Activated gamma-delta T cell treated with Interleukin-2 at 50 U/mL for 16 hours (primary cell): ENCODE measurements around the gene NKIRAS2.
A peak's percentile ranks its signal among the peaks of the same experiment; 100 is the strongest.

Source experiments
- DNase-seq: peaks from one replicate; pipeline ENCODE4 v3.0.0-alpha.2; 2020

The NKIRAS2 gene

DNA sequence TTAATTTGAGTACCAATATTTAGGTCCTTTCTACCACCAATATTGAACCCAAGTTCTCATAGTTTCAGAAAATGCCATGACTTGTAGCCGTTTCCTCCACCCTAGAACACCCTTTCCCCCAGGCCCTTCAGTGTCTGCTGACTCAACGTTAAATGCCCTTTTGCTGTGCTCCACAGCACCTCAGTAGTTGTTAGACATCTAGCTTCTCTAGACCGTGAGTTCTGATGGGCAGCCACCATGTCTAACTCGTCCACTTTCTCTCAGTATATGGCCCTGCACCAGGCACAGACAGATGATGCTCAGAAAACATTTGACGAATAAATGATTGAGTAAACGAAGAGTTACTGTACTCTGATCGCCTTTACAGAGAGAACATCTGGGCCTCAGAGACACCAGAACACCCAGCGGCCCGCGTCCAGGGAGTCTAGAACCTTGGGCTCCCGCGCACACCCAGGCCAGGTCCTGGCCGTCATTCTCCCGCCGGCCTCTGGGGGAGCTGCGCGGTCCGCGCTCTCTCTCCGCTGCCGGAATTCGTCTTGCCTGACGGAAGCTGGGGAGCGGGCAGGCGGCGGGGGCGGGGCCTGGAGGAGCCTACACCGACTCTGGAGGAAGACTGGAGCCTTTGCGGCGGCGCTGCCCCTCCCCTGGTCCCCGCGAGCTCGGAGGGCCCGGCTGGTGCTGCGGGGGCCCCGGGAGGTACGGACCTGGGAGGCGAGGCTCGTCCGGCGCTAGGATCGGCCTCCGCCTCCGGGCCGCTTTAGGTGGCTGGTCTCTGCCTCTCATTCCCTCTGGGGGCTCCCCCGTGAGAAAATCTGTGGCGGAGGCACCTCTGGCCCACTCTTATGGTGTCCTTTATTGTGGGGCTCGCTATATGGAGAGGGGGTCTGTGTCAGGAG, at the start of gene NKIRAS2:
Gene NKIRAS2, plus strand, starts transcription at position 582 of the 896 bp plus-strand sequence. CDS start 1,488 bp downstream, outside the sequence.
- DNase-seq: peak; percentile 93

DNA sequence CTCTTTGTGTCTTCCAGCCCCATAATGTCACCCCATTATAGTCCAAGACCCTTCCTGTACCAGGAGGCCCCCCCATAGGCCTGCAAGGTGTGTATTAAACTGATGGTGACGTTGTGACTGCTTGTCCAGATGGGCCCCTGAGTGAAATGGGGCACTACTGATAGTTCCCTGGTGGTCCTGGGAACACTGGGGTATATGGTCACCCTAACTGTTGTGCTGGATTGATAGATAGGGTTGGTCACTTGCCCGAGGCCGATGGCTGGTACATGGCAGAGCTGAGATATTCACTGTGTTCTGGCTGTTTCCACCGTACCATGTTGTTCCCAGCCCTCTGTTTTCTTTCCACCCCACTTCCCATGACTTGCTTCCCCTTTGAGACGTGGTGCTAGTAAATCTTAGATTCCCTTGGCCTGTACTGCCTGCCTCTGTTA, 49.0 kb upstream of the NKIRAS2 start:
- DNase-seq: no peak

GRCh38 chr17:41971721-41972523, 48.0 kb upstream of the NKIRAS2 start:
- no peak for DNase-seq

DNA sequence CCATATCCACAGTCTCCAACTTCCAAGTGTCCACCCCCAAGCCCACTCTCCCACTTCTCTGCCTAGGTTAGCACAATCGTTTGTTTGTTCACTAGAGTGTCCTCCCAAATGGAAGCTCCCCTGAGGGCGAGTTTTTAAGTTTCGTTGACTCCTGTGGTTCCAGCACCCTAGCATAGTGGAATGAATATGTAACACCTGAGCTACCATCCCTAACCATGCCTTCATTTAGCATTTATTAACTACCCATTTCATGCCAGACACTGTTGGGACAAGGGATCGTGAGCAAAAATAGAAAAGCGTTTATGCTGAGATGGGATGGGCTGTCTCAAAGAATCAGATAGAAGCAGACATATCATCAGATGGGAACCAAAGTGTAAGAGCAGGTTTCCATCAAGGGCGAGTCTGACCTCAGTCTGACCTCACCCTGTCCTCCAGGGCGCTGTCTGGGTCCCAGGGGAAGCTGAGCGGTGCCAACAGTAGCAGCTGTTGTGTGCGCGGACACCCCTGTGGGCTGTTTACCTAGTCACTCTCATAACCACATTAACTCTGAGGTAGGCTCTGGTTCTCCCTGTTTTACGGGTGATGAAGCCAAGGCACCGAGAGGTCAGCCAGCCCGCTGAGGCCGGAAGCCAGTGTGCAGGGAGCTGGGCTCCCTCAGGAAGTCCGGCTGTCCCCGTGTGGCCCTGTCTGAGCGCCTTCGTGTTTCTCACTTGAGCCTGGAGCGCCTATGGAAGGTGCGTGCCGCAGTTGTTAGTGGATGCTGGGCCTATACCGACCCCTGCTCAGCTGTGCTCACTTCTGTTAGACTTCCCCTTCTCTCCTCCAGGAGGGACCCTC, 47.1 kb upstream of the NKIRAS2 start:
- DNase-seq: no peak

- no peak for DNase-seq
These were observed 46.5 kb upstream of the NKIRAS2 start for GRCh38 chr17:41973408-41973811.

DNA sequence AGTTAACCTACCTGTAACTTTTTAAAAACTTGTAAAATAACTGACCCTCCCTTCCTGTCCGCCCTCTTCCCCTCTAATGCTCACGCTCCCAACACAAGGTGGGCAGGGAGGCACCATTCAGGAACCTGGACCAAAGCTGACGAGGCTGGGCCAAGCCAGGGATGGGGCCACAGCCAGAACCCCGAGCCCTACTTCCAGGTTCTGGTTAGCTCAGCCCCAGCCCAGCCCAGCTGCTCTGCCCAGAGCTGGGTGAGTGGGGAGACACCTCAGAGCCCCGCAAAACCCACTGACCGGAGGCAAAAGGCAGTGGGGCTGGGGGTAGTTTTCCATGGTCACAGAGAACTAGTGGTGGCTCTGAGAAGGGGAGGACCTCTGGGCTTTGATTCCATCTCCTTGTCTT, 45.9 kb upstream of the NKIRAS2 start:
- no peak for DNase-seq

DNA sequence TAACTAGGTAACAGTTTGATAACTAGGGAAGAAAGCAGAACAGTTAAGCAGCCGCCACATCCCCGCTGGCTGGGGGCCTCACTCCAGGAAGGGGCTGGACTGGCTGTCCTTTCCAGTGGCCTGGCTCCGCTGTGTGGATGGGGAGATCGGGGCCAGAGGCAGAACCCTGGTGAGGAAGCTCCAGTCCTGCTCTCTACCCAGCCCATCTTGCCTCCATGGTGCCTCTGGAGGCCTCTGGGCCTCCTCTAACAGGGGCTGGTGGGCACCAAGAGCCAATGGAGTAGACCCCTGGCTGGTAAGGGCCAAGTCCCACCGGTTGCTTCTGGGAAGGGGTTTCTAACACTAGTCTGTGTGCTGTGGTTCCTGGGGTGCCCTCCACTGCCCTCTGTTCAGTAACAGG, 45.2 kb upstream of the NKIRAS2 start:
- no peak for DNase-seq

DNA sequence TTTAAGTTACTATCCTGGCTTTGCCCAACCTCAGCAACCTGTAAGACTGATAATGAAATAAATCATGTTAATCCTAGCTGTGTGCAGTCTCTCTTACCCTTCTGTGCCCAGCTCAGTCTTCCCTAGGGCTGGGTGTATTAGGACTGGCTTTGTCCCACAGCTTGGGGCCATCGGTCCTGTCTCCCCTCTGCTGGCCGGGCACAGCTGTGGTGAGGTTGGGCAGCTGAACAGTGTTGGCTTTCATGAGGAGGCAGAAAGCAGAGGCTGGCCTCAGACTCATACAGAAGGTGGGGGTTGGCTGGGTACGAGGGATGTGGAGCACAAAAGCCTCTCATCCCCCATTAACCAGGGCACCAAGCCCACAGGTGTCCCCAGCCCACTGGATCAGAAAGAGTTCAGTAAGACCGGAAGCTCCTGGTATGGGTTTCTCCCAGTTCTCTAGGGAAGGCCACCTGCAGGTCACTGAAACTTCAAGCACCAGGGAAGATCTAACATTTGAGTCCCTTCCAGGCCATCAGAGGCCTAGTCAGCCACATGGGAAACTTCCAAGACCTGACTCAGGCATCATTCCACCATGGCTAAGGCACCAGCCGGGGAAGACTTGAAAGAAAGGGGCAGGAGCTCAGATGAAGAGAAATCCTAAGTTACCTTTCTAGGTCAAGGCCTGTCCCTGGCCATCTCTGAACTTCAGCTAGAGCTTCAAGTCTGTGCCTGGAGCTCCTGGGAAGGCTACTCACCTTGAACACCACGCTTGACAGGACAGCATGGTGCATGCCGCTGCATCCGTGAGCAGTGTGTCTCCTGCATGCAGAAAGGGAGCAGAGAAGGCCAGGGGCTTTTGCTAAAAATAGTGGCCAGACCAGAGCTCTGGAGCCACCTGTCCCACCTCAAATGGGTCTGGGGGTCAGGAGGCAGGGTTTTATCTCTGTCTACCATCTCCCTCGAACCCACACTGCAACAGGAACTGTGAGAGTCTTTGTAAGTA, 44.5 kb upstream of the NKIRAS2 start:
- no peak for DNase-seq

- no peak for DNase-seq
These were observed 43.6 kb upstream of the NKIRAS2 start for GRCh38 chr17:41976142-41976768.

DNA sequence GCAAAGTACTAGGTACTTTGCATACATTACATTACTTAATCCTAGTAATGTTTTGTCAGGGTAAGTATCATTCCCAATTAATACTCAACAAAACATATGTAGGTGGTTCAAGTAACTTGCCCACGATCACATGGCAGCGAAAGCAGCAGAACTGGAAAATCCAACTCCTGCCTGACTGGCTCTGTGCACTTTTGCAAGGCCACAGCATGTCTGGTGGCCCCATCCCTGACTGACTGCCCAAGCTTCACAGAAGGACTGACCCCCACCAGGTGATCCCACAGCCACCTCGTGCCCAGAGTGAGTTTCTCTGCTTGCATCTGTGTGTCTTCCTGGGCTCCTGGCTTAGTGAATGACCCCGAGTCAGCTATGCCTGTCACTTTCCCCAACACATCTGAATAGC, 41.9 kb upstream of the NKIRAS2 start:
- DNase-seq: no peak

DNA sequence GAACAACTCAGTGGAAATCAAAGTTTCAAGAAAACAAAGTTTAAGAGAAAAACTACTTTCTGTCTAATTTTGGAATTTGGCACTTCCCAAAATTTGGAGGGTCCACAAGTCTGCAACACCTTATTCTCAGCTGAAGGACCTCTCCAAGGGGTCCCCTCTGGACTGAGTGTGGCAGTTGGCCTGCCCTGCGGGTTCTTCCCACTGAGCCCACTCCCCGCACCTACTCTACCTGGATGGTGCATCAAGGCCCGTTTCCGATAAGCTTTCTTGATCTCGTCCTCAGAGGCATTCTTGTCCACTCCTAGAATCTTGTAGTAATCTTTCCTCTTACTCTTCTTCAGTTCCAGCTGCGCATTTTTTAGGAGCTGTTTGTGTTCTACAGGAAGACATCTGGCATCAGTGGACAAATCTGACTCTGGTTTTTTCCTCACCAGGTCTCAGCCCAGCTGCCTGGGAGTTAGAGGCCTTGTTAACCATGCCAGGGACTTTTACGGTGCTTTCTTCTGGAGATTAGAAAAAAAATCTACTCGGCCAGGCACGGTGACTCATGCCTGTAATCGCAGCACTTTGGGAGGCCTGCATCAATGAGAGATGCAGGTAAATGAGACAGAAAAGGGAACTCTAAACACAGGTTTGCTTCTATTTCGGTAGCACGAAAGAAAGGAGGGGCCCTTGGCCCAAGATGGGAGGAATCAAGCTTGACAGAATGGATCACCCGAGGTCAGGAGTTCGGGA, 37.7 kb upstream of the NKIRAS2 start:
- no peak for DNase-seq

DNA sequence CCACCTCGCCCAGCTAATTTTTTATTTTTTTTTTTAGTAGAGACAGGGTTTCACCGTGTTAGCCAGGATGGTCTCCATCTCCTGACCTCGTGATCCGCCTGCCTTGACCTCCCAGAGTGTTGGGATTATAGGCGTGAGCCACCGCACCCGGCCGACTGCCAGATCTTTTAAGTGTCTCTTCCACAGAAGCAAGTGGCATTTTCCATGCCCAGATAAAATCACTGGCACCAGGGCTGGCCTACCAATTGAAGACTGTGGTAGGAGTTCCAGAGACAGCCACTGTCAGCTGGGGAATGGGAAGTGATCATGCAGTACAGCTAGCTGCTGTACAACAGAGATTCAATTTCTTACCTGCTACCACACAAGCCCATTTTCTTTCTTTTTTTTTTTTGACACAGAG, 35.4 kb upstream of the NKIRAS2 start:
- no peak for DNase-seq

- DNase-seq: no peak
These were observed 34.0 kb upstream of the NKIRAS2 start for GRCh38 chr17:41985919-41986318.

DNA sequence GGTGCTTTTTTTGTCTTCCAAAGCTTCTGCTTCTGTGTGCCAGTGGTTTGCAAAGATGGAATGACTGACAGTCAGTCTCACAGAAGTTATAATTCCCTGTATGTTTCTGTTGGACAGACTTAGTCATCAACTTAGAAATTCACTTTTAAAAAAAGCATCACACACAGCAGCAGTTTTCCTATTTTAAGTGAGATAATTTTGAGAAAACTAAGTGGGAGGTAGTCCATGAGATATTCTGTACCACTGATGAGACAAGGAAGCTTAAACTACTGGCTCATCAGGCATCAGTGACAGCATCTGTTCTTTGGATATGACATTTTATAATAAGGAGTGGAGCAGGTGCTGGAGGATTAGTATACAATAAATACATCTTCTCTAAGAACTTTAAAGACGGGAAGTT, 33.3 kb upstream of the NKIRAS2 start:
- no peak for DNase-seq

GRCh38 chr17:41987642-41988041, 32.2 kb upstream of the NKIRAS2 start:
- no peak for DNase-seq

DNA sequence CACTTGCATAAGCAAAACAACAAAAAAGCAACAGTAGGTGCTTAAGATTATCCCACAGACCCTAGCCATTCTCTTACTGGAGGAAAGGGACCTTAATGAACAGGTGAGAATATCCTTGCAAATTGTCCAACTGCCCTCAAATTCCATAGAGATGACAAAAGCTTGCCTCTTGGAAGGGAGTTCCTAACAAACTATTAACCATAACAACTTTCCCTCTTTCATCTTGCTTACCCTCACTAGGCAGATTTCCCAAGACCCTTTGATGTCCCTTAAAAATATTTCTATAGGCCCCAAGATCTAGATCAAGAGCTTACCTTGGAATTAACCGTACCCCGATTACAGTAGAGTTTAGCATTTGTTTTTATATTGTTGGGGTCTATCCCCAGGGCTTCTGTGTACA, 31.5 kb upstream of the NKIRAS2 start:
- DNase-seq: no peak

DNA sequence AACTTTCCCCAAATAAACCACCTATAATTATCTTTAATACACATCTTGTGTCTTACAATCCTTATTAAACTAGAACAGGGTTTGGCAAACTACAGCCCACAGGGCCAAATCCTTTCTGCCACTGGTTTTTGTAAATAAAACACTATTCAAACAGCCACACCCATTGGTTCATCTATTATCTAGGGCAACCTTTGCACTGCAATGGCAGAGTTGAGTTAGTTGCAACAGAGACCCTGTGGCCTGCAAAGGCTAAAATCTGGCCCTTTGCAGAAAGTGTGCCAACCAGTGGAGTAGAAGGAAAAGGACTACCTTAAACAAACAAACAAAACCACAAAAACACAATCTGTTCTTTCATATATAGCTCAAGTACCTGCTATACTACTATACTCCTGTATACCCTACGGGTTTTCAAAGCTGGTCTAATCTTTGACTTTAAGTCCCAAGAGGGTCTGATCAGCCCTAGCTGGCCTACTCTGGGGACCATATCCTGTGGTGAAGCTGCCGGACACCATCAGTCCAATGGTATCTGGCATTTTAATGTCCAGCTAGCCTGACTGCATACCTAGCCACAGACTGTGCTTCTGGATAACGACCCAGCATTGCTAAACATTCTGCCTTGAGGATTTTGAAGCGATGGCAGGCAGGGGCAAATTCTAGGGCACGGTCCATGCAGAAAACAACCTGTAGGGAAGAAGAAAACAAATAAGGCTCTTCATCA, 30.0 kb upstream of the NKIRAS2 start:
- no peak for DNase-seq

DNA sequence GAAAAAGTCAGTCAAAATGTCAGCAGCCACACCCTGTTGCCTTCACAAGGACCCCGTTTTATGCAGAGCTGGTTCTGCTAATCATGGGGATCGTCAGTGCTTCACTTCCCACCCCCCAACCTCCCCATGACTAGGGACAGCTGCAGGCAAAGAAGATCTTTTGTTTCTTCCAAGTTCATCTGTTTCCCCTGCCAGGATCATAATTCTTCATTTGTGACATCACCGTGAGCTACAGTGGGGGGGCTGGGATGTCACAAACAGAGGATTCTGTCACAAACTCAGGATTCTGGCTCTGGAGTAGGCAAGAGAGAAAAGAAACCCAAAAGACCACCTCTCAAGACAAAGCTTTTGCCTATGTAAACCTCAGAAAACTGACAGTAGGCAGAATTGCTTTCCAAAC, 27.3 kb upstream of the NKIRAS2 start:
- no peak for DNase-seq

DNA sequence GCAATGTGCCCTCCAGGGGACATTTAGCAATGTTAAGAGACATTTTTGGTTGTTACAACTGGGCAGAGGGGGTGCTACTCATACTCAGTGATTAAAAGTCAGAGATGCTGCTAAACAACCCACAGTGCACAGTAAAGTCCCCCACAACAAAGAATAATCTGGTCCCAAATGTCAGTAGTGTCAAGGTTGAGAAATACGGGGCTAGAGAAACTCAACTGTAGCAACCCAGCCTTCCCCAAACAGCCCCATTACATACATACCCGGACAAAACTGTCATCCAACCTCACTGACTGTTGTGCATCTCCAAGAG, 23.1 kb upstream of the NKIRAS2 start:
- no peak for DNase-seq

- DNase-seq: no peak
These were observed 21.4 kb upstream of the NKIRAS2 start for GRCh38 chr17:41998497-41998896.
